ENCODE data around the gene ADGRG7. TPM values are rescaled to one million over a fixed set of nuclear protein-coding genes. Genes with fewer than 3 reads are reported as not detected.

ADGRG7 gene
- total RNA-seq, 2 experiments from 2014 or later = not detected

DNA sequence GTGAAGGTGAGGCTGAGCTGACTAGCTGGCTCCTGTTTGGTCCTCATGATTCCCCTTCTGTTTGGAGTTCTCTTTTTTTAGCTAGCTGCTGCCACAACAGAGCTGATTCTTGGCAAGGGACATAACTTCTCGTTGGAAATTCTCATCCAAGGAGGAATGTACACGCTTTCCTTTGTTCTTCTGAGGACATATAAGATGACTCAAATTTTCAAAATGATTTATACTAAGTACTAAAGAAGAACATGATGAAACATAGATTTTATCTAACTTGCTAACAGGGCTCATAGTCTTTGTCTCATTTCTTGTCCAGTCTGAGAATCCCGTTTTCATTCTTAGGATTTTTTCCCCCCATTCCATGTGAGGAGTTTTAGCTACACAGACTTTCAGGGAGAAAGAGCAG, 97.0 kb downstream of the ADGRG7 start:
- Mint-ChIP-seq H3K9me3 (no peaks in the 10 kb centered on the region), H3K4me3 (no peak overlapping the region), H3K27me3 (peaks cover 9% of the 10 kb centered on the region), H3K27ac (no peak overlapping the region), H3K36me3 (peaks cover 6% of the 10 kb centered on the region), H3K4me1 (peaks cover 15% of the 10 kb centered on the region)
- DNase-seq (no peak), ATAC-seq (ENCODE audit: low read depth) (no peak)
- POLR2A ChIA-PET = no interaction called here

- Mint-ChIP-seq H3K4me1 (peaks cover 25% of the 10 kb centered on the region), H3K36me3 (peaks cover 14% of the 10 kb centered on the region), H3K27me3 (peaks cover 2% of the 10 kb centered on the region), H3K9me3 (no peaks in the 10 kb centered on the region), H3K4me3 (peak overlapping the region; percentile 90), H3K27ac (peak overlapping the region; percentile 93)
- ATAC-seq (ENCODE audit: low read depth) (no peak), DNase-seq (no peak)
- POLR2A ChIA-PET = interaction anchor here (0.7 to 2.3 kb wide), 6 partner anchors 10 to 307 kb away, joined by 3 to 9 read pairs (median 4); partner anchors contain the start of genes LNP1 and TOMM70
Observed at GRCh38 chr3:100708644-100708988, 99.2 kb downstream of the ADGRG7 start.

DNA sequence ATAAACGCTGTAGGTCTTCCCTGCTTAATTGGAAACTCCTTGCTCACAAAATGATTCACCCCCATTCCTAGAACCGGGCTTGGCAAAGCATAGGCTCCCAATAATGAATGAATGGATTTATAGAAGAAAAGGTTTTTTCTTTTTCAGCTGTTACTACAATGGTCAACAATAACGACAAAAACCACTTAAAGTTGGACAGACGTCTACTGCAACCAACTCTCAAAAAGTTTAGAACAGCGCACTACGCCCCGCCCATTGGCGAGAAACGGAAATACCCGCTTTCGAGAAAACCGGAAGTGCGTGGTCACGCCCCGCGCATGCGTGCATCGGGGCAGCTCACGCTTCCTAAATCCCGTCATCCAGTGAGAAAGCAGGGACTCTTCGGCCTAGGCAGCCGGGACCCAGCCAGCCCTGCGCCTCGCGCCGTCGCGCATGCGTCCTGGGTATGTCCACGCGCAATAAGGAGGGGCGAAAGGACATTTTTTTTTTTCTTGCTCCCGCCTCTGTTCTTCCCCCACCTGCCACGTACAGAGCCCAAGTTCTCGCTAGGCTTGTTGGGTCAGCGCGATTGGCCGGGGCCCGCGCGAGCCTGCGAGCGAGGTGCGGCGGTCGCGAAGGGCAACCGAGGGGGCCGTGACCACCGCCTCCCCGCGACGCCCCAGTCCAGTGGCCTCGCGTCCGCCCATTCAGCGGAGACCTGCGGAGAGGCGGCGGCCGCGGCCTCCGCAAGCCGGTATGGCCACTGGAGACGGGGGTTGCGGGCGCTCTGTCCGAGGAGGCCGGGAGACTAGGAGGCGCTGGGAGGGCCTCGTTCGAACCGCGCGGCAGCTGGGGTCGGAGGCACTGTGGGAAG, 99.8 kb downstream of the ADGRG7 start, which contains the start of gene TFG:
Gene TFG, plus strand, starts transcription at position 506 of the 853 bp plus-strand sequence. CDS start 4,192 bp downstream, outside the sequence.
- Mint-ChIP-seq H3K4me3 (peak within 1 kb of the TSS; percentile 90), H3K27ac (peak within 1 kb of the TSS; percentile 93), H3K9me3 (no peaks in the 10 kb centered on the region), H3K4me1 (peaks cover 26% of the 10 kb centered on the region), H3K36me3 (peaks cover 15% of the 10 kb centered on the region), H3K27me3 (no peaks in the 10 kb centered on the region)
- POLR2A ChIA-PET = interaction anchor here (0.7 to 2.3 kb wide), 8 partner anchors 9 to 308 kb away, joined by 3 to 9 read pairs (median 4); partner anchors contain the start of genes LNP1 and TOMM70
- DNase-seq (peak; percentile 98), ATAC-seq (ENCODE audit: low read depth) (peak; percentile 99)

- peak overlapping the region; percentile 93 for H3K27ac Mint-ChIP-seq
- H3K4me1 Mint-ChIP-seq = peaks cover 26% of the 10 kb centered on the region
- peak; percentile 62 for DNase-seq
- ATAC-seq (ENCODE audit: low read depth) = no peak
- H3K4me3 Mint-ChIP-seq = peak overlapping the region; percentile 90
- H3K36me3 Mint-ChIP-seq = peaks cover 16% of the 10 kb centered on the region
- H3K9me3 Mint-ChIP-seq = no peaks in the 10 kb centered on the region
- no peaks in the 10 kb centered on the region for H3K27me3 Mint-ChIP-seq
- POLR2A ChIA-PET = interaction anchor here (1.0 to 2.3 kb wide), 4 partner anchors 16 to 308 kb away, joined by 4 to 9 read pairs (median 6); partner anchors contain the start of genes LNP1 and TOMM70
Observed at GRCh38 chr3:100709842-100710260, 100.5 kb downstream of the ADGRG7 start.

DNA sequence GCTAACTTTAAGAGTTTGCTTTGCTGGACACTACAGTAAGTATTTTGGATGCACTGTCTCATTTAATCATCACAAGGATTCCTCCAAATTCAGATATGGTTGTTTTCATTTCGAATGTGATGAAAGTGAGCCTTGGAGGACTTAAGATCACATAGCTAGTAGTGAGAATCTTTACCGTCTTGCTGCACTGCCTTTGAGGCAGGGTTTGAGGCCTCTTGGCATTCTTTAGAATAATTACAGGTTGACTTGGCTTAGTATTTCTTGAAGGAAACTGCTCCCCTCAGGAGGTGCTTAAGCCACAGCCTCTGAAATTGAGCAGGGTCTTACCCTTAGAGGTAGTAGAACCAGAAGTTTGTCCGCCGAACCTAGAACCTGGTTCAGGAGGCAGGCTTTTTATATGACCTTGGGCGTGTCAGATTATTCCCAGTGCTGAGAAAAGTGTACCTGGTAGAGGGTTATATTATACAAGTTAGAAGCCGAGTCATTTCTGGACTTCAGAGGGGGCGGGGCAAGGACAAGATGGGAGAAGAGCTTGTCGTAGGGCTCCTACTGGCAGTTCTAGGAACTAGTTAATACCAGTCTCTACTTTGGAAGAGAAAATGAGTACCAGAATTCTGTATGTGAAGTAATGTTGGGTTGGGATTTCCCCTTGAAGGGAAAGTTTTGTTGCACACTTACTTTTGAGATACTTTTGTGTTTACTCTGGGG, 101.0 kb downstream of the ADGRG7 start:
- DNase-seq (peak; percentile 57), ATAC-seq (ENCODE audit: low read depth) (peak; percentile 20)
- Mint-ChIP-seq H3K4me3 (peak overlapping the region; percentile 83), H3K36me3 (peaks cover 20% of the 10 kb centered on the region), H3K27me3 (no peaks in the 10 kb centered on the region), H3K9me3 (no peaks in the 10 kb centered on the region), H3K4me1 (peaks cover 26% of the 10 kb centered on the region), H3K27ac (peak overlapping the region; percentile 74)
- POLR2A ChIA-PET = interaction anchor here (0.6 to 2.3 kb wide), 5 partner anchors 15 to 864 kb away, joined by 3 to 9 read pairs (median 4); partner anchors contain the start of genes LNP1, PCNP and TOMM70

GRCh38 chr3:100715176-100715575, 105.8 kb downstream of the ADGRG7 start:
- Mint-ChIP-seq H3K9me3 (no peaks in the 10 kb centered on the region), H3K27me3 (no peaks in the 10 kb centered on the region)
- POLR2A ChIA-PET = no interaction called here

DNA sequence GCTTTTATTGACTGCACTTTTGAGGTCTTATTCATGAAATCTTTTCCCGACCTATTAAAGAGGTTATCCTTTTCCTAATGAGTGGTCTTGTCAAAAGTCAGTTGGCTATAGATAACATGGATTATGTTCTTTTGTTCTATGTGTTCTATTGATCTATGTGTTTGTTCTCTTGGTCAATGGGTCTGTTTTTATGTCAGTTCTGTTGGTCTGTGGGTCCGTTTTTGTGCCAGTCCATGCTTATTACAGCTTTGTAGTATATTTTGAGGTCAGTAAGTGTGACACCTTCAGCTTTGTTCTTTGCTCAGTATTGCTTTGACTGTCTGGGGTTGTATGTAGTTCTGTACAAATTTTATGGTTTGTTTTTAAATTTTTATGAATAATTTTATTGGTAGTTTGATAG, 107.7 kb downstream of the ADGRG7 start:
- peaks cover 45% of the 10 kb centered on the region for H3K36me3 Mint-ChIP-seq
- H3K27ac Mint-ChIP-seq = no peak overlapping the region
- POLR2A ChIA-PET = no interaction called here
- DNase-seq (no peak), ATAC-seq (ENCODE audit: low read depth) (no peak)
- peaks cover 25% of the 10 kb centered on the region for H3K4me1 Mint-ChIP-seq
- H3K27me3 Mint-ChIP-seq = no peaks in the 10 kb centered on the region
- no peaks in the 10 kb centered on the region for H3K9me3 Mint-ChIP-seq
- no peak overlapping the region for H3K4me3 Mint-ChIP-seq

More at GRCh38 chr3:100715176-100715575, 105.8 kb downstream of the ADGRG7 start:
- H3K4me1 Mint-ChIP-seq = peaks cover 33% of the 10 kb centered on the region
- no peak for DNase-seq
- no peak overlapping the region for H3K27ac Mint-ChIP-seq
- peaks cover 43% of the 10 kb centered on the region for H3K36me3 Mint-ChIP-seq
- no peak overlapping the region for H3K4me3 Mint-ChIP-seq
- ATAC-seq (ENCODE audit: low read depth) = no peak

DNA sequence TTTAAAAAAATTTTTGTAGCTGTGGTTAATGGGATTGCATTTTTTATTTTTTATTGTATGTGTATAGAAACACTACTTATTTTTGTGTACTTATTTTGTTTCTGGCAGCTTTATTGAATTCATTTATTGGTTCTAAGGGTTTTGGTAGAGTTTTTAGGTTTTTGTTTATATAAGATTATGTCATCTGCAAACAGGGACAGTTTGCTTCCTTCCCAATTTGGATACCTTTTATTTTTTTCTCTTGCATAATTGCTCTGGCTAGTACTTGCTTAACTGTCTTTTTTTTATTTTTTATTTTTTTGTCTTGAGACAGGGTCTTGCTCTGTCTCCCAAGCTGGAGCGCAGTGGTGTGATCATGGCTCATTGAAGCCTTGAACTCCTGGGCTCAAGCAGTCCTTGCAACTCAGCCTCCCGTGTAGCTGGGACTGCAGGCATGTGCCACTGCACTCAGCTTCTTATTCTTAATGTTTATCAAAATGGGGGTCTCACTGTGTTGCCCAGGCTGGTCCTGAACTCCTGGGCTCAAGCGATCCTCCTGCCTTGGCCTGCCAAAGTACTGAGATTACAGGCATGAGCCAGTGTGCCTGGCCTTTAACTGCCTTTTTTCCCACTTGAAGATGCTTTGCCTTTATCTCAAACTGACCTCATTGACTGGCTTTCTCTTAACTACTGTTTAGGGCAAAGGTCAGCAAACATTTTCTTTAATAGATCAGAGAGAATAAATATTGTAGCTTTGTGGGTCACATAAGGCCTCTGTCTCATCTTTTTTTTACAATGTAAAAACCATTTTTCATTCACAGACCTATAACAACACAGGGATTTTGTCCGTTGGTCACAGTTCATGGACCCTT, 108.5 kb downstream of the ADGRG7 start:
- peaks cover 19% of the 10 kb centered on the region for H3K4me1 Mint-ChIP-seq
- no peak overlapping the region for H3K4me3 Mint-ChIP-seq
- H3K27ac Mint-ChIP-seq = no peak overlapping the region
- peaks cover 47% of the 10 kb centered on the region for H3K36me3 Mint-ChIP-seq
- DNase-seq (no peak), ATAC-seq (ENCODE audit: low read depth) (no peak)
- POLR2A ChIA-PET = interaction anchor here (0.7 to 1.6 kb wide), 2 partner anchors 9 to 338 kb away, joined by 5 to 7 read pairs; partner anchors contain the start of gene TFG
- H3K9me3 Mint-ChIP-seq = no peaks in the 10 kb centered on the region
- no peaks in the 10 kb centered on the region for H3K27me3 Mint-ChIP-seq

DNA sequence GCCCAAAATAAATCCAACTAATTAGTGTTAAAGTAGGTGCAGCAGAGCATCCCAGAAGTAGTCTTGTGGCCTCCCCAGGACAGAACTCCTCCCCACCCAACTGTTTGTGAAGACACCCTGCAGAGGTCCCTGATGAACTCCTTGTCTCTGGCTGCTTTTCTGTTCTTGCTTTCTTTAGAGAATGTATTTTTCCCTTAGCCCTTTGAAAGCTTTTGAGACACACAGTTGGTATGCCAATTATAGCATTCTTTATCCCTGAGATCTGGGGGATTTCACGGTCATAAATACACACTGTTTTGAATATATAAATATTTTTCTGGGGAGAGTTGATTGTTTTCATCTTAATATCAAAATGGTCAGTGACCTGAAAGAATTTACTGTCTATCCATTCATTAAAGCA, 109.7 kb downstream of the ADGRG7 start:
- no peaks in the 10 kb centered on the region for H3K27me3 Mint-ChIP-seq
- H3K9me3 Mint-ChIP-seq = no peaks in the 10 kb centered on the region
- no peak overlapping the region for H3K4me3 Mint-ChIP-seq
- H3K27ac Mint-ChIP-seq = no peak overlapping the region
- no peak for ATAC-seq (ENCODE audit: low read depth)
- peaks cover 15% of the 10 kb centered on the region for H3K4me1 Mint-ChIP-seq
- peaks cover 47% of the 10 kb centered on the region for H3K36me3 Mint-ChIP-seq
- POLR2A ChIA-PET = interaction anchor here (1.6 kb wide), 1 partner anchor 10 kb away, joined by 7 read pairs; the partner anchor contains the start of gene TFG
- DNase-seq = no peak

- H3K27me3 Mint-ChIP-seq = no peaks in the 10 kb centered on the region
- H3K27ac Mint-ChIP-seq = no peak overlapping the region
- H3K36me3 Mint-ChIP-seq = peaks cover 43% of the 10 kb centered on the region
- H3K4me1 Mint-ChIP-seq = peaks cover 18% of the 10 kb centered on the region
- no peak overlapping the region for H3K4me3 Mint-ChIP-seq
- no peak for ATAC-seq (ENCODE audit: low read depth)
- DNase-seq = no peak
- H3K9me3 Mint-ChIP-seq = no peaks in the 10 kb centered on the region
- POLR2A ChIA-PET = no interaction called here
Observed at GRCh38 chr3:100720426-100720825, 111.0 kb downstream of the ADGRG7 start.

GRCh38 chr3:100725935-100726513, 116.6 kb downstream of the ADGRG7 start:
- Mint-ChIP-seq H3K36me3 (peaks cover 31% of the 10 kb centered on the region), H3K27me3 (no peaks in the 10 kb centered on the region), H3K27ac (no peak overlapping the region), H3K9me3 (no peaks in the 10 kb centered on the region), H3K4me1 (peaks cover 11% of the 10 kb centered on the region), H3K4me3 (no peak overlapping the region)
- POLR2A ChIA-PET = interaction anchor here (0.7 kb wide), 1 partner anchor 16 kb away, joined by 4 read pairs; no protein-coding TSS in a partner anchor
- no peak for DNase-seq
- ATAC-seq (ENCODE audit: low read depth) = no peak

GRCh38 chr3:100726706-100727105, 117.3 kb downstream of the ADGRG7 start:
- Mint-ChIP-seq H3K27ac (no peak overlapping the region), H3K4me3 (no peak overlapping the region), H3K36me3 (peaks cover 27% of the 10 kb centered on the region), H3K27me3 (no peaks in the 10 kb centered on the region), H3K4me1 (peaks cover 11% of the 10 kb centered on the region), H3K9me3 (no peaks in the 10 kb centered on the region)
- ATAC-seq (ENCODE audit: low read depth) (no peak), DNase-seq (no peak)
- POLR2A ChIA-PET = interaction anchor here (0.8 kb wide), 1 partner anchor 16 kb away, joined by 4 read pairs; no protein-coding TSS in a partner anchor

Measured in activated naive CD8-positive, alpha-beta T cell treated with anti-CD3 and anti-CD28 coated beads, Interleukin-2, amount 10 ng/mL, durations not matched to agents 7 days and 5 days (primary cell).